Measurements from ENCODE around the gene PRDX1.

Gene PRDX1

GRCh38 chr1:45493116-45493697, 28.5 kb downstream of the PRDX1 start:
- H4K20me1 ChIP-seq (ENCODE audit: insufficient read depth, low read length): no peaks in the 10 kb centered on the region; the same call in 1 of the 2 replicates
- H3K27ac ChIP-seq (ENCODE audit: low read length): no peak overlapping the region
- no peak overlapping the region for H3K4me2 ChIP-seq (ENCODE audit: insufficient read depth, low read length)
- peaks cover 26% of the 10 kb centered on the region for H3K4me1 ChIP-seq (ENCODE audit: insufficient read depth, low read length)
- H3K4me3 ChIP-seq (ENCODE audit: low read depth in 1 of 2, low read length in 2 of 2): no peak overlapping the region
- H3K27me3 ChIP-seq (ENCODE audit: insufficient read depth, low read length, poor library complexity): no peaks in the 10 kb centered on the region
- no peak for ATAC-seq (ENCODE audit: insufficient read depth, low read depth)
- TF ChIP-seq EZH2 (IDR thresholded peaks at IDR 0.05; ENCODE audit: borderline replicate concordance, low read depth, low read length, severe bottlenecking) (no peak), CTCF (IDR thresholded peaks at IDR 0.05; ENCODE audit: borderline replicate concordance, extremely low read depth, low read length, poor library complexity, severe bottlenecking) (peak; percentile 74)
- H3K79me2 ChIP-seq (ENCODE audit: insufficient read depth, low read length): no peaks in the 10 kb centered on the region
- no peaks in the 10 kb centered on the region for H3K36me3 ChIP-seq (ENCODE audit: insufficient read depth, low read length)
- DNase-seq: peak; percentile 51
- no peak overlapping the region for H3K9ac ChIP-seq (ENCODE audit: low read depth, low read length)
- no peaks in the 10 kb centered on the region for H3K9me3 ChIP-seq (ENCODE audit: insufficient read depth, low read length, severe bottlenecking)
- H2AFZ ChIP-seq (ENCODE audit: low read depth, low read length): no peak overlapping the region

DNA sequence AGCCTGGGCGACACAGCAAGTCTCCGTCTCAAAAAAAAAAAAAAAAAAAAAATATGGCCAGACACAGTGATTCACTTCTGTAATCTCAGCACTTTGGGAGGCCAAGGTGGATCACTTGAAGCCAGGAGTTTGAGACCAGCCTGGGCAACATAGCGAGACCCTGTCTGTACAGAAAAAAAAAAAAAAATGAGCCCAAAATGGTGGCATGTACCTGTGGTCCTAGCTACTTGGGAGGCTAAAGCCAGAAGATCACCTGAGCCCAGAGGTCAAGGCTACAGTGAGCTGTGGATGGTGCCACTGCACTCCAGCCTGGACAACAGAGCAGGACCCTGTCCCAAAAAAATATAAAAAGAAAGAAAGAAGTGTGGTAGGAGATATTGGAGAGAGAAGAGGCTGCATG, 29.0 kb downstream of the PRDX1 start:
- no peak for TF ChIP-seq EZH2 (IDR thresholded peaks at IDR 0.05; ENCODE audit: borderline replicate concordance, low read depth, low read length, severe bottlenecking)
- no peak for TF ChIP-seq CTCF (IDR thresholded peaks at IDR 0.05; ENCODE audit: borderline replicate concordance, extremely low read depth, low read length, poor library complexity, severe bottlenecking)
- Histone ChIP-seq H3K4me1 (ENCODE audit: insufficient read depth, low read length) (peaks cover 26% of the 10 kb centered on the region), H3K27ac (ENCODE audit: low read length) (no peak overlapping the region), H3K4me2 (ENCODE audit: insufficient read depth, low read length) (no peak overlapping the region), H3K36me3 (ENCODE audit: insufficient read depth, low read length) (no peaks in the 10 kb centered on the region), H3K79me2 (ENCODE audit: insufficient read depth, low read length) (no peaks in the 10 kb centered on the region), H2AFZ (ENCODE audit: low read depth, low read length) (no peak overlapping the region), H3K4me3 (ENCODE audit: low read depth in 1 of 2, low read length in 2 of 2) (no peak overlapping the region), H3K9me3 (ENCODE audit: insufficient read depth, low read length, severe bottlenecking) (no peaks in the 10 kb centered on the region), H4K20me1 (ENCODE audit: insufficient read depth, low read length) (no peaks in the 10 kb centered on the region; the same call in 1 of the 2 replicates), H3K27me3 (ENCODE audit: insufficient read depth, low read length, poor library complexity) (no peaks in the 10 kb centered on the region), H3K9ac (ENCODE audit: low read depth, low read length) (no peak overlapping the region)
- no peak for ATAC-seq (ENCODE audit: insufficient read depth, low read depth)
- DNase-seq: no peak

- no peaks in the 10 kb centered on the region; the same call in 1 of the 2 replicates for H4K20me1 ChIP-seq (ENCODE audit: insufficient read depth, low read length)
- peak overlapping the region; percentile 99 for H3K4me2 ChIP-seq (ENCODE audit: insufficient read depth, low read length)
- no peaks in the 10 kb centered on the region for H3K27me3 ChIP-seq (ENCODE audit: insufficient read depth, low read length, poor library complexity)
- peak overlapping the region; percentile 15 to 94; a peak in 3 of 4 replicates for H3K4me3 ChIP-seq (ENCODE audit: low read depth in 1 of 2, low read length in 2 of 2)
- TF ChIP-seq CTCF (IDR thresholded peaks at IDR 0.05; ENCODE audit: borderline replicate concordance, extremely low read depth, low read length, poor library complexity, severe bottlenecking) (no peak), EZH2 (IDR thresholded peaks at IDR 0.05; ENCODE audit: borderline replicate concordance, low read depth, low read length, severe bottlenecking) (no peak)
- H3K79me2 ChIP-seq (ENCODE audit: insufficient read depth, low read length): no peaks in the 10 kb centered on the region
- H2AFZ ChIP-seq (ENCODE audit: low read depth, low read length): peak overlapping the region; percentile 68
- ATAC-seq (ENCODE audit: insufficient read depth, low read depth) (no peak), DNase-seq (no peak)
- peaks cover 26% of the 10 kb centered on the region for H3K4me1 ChIP-seq (ENCODE audit: insufficient read depth, low read length)
- peak overlapping the region; percentile 60 for H3K27ac ChIP-seq (ENCODE audit: low read length)
- H3K9ac ChIP-seq (ENCODE audit: low read depth, low read length): peak overlapping the region; percentile 38
- H3K36me3 ChIP-seq (ENCODE audit: insufficient read depth, low read length): no peaks in the 10 kb centered on the region
- no peaks in the 10 kb centered on the region for H3K9me3 ChIP-seq (ENCODE audit: insufficient read depth, low read length, severe bottlenecking)
These were observed 30.0 kb downstream of the PRDX1 start for GRCh38 chr1:45491487-45492260.

Measured in DND-41 (cell line).